Esophagus muscularis mucosa (tissue), 4 donors: ENCODE data around the gene PSPC1.

Experiments
- EP300 ChIP-seq: sonication (generic); formaldehyde crosslinking; IDR thresholded peaks from one replicate; pipeline ENCODE4 v1.6.1; 2017; ENCODE audit warnings: antibody characterized with exemption
- POLR2A ChIP-seq: fragments of 450-650 bp; IDR thresholded peaks from one replicate; pipeline ENCODE4 v1.6.1; 2017; ENCODE audit warnings: antibody characterized with exemption, moderate library complexity, mild to moderate bottlenecking, low read depth
- POLR2AphosphoS5 ChIP-seq, 2 donors: sonication (generic); formaldehyde crosslinking; IDR thresholded peaks; one replicate each; pipeline ENCODE4 v1.6.1; 2017; ENCODE audit warnings: antibody characterized with exemption in 2 of 2
- TF ChIP-seq, protein P1 (sequence below), 3 experiments: fragments of 200-600 bp in 2 of 3; fragments of 450-650 bp in 1 of 3; sonication (generic) in 2 of 3; IDR thresholded peaks; one replicate each; pipeline ENCODE4 v1.5.1; 2017 to 2019; ENCODE audit warnings: antibody characterized with exemption in 3 of 3, mild to moderate bottlenecking in 2 of 3, moderate library complexity in 1 of 3

DNA sequence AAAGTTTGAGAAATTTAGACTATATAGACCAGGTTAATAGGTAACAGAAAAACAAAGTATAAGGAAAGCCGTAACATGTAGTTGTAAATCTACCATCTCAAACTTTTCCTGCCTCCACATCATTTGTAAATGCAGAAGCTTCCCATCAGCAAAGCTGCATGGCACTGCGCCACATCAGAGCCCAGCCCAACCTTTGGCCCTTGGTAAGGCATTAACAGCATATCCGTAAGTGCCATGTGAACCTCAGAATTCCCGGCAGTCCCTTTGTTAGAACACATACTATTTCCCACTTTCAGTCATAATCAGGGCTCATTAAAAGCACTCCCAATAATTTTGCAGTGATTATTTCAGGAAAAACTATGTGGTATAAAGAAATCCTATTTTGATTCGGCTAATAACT lies 97.7 kb downstream of the PSPC1 start:
- TF ChIP-seq, protein P1, sequence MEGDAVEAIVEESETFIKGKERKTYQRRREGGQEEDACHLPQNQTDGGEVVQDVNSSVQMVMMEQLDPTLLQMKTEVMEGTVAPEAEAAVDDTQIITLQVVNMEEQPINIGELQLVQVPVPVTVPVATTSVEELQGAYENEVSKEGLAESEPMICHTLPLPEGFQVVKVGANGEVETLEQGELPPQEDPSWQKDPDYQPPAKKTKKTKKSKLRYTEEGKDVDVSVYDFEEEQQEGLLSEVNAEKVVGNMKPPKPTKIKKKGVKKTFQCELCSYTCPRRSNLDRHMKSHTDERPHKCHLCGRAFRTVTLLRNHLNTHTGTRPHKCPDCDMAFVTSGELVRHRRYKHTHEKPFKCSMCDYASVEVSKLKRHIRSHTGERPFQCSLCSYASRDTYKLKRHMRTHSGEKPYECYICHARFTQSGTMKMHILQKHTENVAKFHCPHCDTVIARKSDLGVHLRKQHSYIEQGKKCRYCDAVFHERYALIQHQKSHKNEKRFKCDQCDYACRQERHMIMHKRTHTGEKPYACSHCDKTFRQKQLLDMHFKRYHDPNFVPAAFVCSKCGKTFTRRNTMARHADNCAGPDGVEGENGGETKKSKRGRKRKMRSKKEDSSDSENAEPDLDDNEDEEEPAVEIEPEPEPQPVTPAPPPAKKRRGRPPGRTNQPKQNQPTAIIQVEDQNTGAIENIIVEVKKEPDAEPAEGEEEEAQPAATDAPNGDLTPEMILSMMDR (IDR thresholded peaks at IDR 0.05): no peak
- TF ChIP-seq POLR2A (no peak), POLR2AphosphoS5 (IDR thresholded peaks at IDR 0.05) (no peak), EP300 (no peak)
